GM21390 (cell line): ENCODE results near the gene MPND.

ENCODE experiments used
- ATAC-seq: cut with Tn5 transposase; IDR thresholded peaks from one replicate; pipeline ENCODE4 v1.9.1; 2021; ENCODE audit not compliant: unreplicated experiment

The MPND gene

DNA sequence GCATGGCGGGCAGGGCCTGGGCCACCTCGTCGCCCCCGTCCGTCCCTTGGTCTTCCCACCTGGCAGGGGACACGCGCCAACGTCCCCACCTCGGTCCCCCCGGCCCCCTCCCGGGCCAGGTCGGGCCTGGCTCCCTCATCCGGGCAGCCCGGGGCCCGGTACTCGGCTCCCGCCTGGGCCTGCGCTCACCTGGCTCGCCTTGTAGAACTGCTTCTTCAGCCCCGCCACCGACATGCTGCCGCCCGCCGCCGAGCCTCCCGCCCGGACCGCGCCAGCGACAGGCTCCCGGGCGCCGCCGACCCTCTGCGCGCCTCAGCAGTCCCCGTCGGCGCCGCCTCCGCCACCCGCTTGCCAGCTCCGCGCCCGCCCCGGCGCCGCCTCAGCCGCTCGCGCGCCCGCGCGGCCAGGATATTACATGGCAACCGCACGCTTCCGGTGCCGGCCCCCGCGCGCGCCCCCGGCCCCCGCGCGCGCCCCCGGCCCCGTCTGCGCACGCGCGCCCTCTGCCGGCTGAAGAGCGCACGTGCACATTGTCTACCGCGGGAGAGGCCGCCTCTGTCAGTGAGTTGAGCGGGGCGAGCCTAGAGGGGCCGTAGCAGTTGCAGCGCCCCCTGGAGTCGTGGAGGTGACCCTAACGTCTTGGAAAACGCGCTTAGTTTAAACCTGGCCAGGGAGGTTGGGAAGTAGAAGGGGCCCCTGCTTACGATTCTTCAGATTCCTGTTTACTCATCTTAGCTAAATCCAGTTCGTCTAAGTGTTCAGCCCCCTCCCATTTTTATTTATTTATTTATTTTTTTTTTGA, 57.0 kb downstream of the MPND start, which contains the start of gene SH3GL1:
SH3GL1 (minus strand) TSS at position 413 of the 802 bp plus-strand sequence; CDS start at position 234, 179 bp downstream.
- peak; percentile 46 for ATAC-seq

- no peak for ATAC-seq
Measured at GRCh38 chr19:4401769-4402170, 58.4 kb downstream of the MPND start.

DNA sequence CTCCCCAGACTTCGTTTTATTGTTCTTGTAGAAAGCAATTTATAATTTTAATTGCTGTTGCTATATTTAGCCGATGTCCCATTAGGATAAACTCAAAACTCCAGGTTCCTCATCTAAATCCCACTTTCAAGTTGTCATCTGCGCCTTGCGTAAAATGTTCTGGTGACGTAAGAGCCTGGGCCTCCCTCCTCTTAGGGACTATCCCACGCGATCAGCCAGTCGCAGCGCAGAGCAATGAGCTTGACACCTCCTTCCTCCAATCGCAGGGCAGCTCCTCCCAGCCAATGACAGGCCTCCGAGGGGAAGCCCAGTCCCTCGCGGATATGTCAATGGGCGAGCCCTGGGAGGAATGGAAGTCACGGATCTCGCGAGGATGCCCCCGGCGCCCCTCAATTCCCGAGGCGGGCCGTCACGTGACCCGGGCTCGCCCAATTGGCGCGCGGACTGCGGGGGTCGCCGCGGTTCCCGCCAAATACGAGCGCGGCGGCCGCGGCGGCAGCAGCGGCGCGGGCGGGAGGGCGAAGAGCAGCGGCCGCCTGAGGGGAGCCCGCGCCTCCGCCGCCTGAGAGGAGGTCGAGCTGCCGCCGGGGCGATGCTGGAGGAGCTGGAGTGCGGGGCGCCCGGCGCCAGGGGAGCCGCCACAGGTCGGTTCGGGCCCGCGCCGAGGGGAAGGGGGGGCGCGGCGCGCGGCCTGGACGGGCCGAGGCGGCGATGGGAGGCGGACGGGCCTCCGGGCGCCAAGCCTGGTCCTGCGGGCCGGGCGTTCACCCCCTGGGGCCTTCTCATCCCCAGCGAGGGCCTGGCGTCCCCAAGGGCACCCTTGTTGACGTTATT, 59.0 kb downstream of the MPND start, which contains the start of gene CHAF1A:
CHAF1A (plus strand) TSS at position 470 of the 834 bp plus-strand sequence; CDS start at position 593, 123 bp downstream.
- peak; percentile 79 for ATAC-seq

- ATAC-seq = no peak
Measured at GRCh38 chr19:4403005-4403761, 59.8 kb downstream of the MPND start.

DNA sequence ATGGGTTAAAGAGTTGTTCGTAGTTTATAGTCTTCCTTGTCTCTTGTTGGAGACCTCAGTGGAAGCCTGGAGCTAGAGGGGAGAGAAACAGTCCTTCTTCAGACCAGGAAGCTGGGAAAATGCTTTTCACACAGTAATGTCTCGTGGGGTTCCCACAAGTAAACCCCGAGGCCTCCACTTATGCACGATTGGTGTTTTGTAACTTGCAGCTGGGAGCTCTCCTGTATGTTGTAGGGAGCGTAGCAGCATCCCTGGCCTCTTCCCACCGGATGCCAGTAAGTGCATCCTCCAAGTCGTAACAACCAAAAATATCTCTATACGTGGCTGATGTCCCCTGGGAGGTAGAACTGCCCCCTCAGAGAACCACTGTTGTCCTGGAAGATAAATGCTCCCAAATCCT, 62.6 kb downstream of the MPND start:
- ATAC-seq = no peak

DNA sequence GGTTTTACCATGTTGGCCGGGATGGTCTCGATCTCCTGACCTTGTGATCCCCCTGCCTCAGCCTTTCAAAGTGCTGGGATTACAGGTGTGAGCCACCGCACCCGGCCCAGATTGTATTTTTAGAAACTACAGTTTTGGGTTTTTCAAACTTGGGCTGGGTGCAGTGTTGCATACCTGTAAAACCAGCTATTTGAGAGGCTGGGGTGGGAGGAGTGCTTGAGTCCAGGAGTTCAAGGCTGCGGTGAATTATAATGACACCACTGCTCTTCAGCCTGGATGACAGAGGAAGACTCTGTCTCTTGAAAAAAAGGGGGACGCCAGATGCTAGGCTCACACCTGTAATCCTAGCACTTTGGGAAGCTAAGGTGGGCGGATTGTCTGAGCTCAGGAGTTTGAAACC, 63.3 kb downstream of the MPND start:
- ATAC-seq = no peak

- ATAC-seq = no peak
Measured at GRCh38 chr19:4409123-4409933, 66.0 kb downstream of the MPND start.
